Dermis microvascular lymphatic vessel endothelial cell (primary cell): Measurements from ENCODE around the gene CNRIP1. TPM values are rescaled to one million over a fixed set of nuclear protein-coding genes. Genes with fewer than 3 reads are reported as not detected.

Experiments
- DNase-seq, 2 donors: peaks; one replicate each; pipeline versions ENCODE4 v3.0.0 to v3.0.0-alpha.2; 2010; ENCODE audit warnings: low read depth in 2 of 2
- total RNA-seq: library from RNA; depleted of rRNA; stranded (reverse); fragments of >200 nt; gene quantifications from 2 replicates; pipeline ENCODE4 v1.2.1, GENCODE V29; 2014

Gene CNRIP1
- total RNA-seq, 1 donor from 2014 or later = 31.2 TPM

- peak; percentile 64 to 89 for DNase-seq
Observed at GRCh38 chr2:68251187-68251854, 68.4 kb downstream of the CNRIP1 start.

GRCh38 chr2:68250652-68251186 lies 69.0 kb downstream of the CNRIP1 start:
- DNase-seq = no peak

GRCh38 chr2:68250196-68250595 lies 69.6 kb downstream of the CNRIP1 start:
- no peak for DNase-seq

- DNase-seq = no peak
Observed at GRCh38 chr2:68248806-68249205, 70.9 kb downstream of the CNRIP1 start.

- no peak for DNase-seq
Observed at GRCh38 chr2:68248361-68248760, 71.4 kb downstream of the CNRIP1 start.

- DNase-seq = no peak
Observed at GRCh38 chr2:68246396-68246795, 73.4 kb downstream of the CNRIP1 start.

- DNase-seq = no peak
Observed at GRCh38 chr2:68245672-68246071, 74.1 kb downstream of the CNRIP1 start.

- no peak for DNase-seq
Observed at GRCh38 chr2:68245066-68245465, 74.7 kb downstream of the CNRIP1 start.

GRCh38 chr2:68244456-68244855 lies 75.3 kb downstream of the CNRIP1 start:
- no peak for DNase-seq

Other genes starting within 250 kb of the CNRIP1 start
- gene PNO1, start 162.1 kb downstream of the CNRIP1 start, total RNA-seq = 9.9 and 11.3 TPM in 2 replicates
- gene PPP3R1, start 67.4 kb downstream of the CNRIP1 start, total RNA-seq = 16.6 and 25.8 TPM in 2 replicates
- gene PLEK, start 45.3 kb upstream of the CNRIP1 start, total RNA-seq = under 0.01 and 0.26 TPM in 2 replicates
- 0.13 and 0.25 TPM in 2 replicates for gene FBXO48, start 147.3 kb upstream of the CNRIP1 start, total RNA-seq
- gene APLF, start 147.6 kb upstream of the CNRIP1 start, total RNA-seq = 4.0 and 6.4 TPM in 2 replicates